Activated CD4-positive, alpha-beta T cell treated with anti-CD3 and anti-CD28 coated beads, Interleukin-2, amount 50 U/mL, for 16 hours (primary cell): ENCODE measurements around the gene ADAMTS6.
A peak's percentile ranks its signal among the peaks of the same experiment; 100 is the strongest.

ENCODE experiments used
- DNase-seq: peaks from one replicate; pipeline ENCODE4 v3.0.0-alpha.2; 2020

ADAMTS6 gene

DNA sequence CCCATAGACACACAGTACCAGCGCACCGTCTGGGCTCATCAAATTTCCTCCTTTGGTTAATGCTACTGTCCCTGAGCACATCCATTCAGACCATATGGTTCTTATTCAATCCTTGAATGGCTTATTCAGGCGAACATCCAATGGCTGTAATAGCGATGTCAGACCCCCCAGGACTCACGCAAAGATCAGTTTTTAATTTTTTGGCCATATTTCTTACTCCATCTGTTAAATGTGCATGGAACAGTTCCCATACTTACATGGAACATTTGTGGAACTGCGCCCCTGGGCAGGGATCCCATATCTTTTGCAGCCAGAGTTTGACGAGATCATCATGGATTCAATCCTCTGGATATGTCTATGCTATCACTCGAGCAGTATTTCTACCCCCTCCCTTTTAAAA is 213.2 kb downstream of the ADAMTS6 start:
- DNase-seq, result no peak

GRCh38 chr5:65264420-65264819 is 217.3 kb downstream of the ADAMTS6 start:
- DNase-seq, result no peak

GRCh38 chr5:65263321-65263720 is 218.4 kb downstream of the ADAMTS6 start:
- DNase-seq, result no peak

DNA sequence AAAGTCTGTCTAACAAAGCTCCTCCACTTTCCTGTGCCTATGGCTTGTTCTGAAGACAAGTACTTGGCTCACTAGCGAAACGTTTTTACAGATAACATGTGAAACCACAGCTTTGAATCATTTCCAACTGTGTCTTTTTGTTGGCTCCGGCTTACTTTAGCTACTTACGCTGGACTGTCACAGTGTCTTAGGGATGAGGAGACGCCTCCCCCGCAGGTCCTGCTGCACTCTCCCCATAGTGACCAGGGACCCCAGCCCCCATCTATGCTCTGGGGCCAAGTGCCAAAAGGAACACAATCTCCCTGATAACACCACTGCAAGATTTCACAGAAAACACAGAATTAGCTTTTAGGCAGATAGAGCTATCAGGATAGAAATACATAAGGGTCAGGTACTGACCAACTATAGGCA is 219.1 kb downstream of the ADAMTS6 start:
- DNase-seq, result peak; percentile 2

GRCh38 chr5:65262096-65262495 is 219.6 kb downstream of the ADAMTS6 start:
- DNase-seq, result no peak

DNA sequence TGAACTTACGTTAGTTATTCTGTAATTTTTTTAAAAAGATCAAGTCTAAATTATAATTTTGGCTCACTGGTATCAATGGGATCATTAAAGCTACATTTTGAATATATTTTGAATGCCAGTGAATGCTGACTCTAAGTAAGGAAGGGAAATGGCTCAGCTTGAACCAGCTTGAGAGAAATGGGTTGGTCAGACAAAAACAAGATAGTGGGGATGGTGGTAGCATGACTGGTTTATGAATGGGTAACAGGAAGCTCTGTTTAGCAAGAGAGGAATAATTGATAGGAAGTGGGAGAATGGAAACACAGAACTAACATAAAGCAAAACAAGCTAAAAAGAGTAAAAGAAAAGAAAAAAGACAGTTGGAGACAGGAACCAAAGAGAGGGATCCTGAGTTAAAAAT is 220.2 kb downstream of the ADAMTS6 start:
- DNase-seq, result no peak

GRCh38 chr5:65255294-65255693 is 226.4 kb downstream of the ADAMTS6 start:
- DNase-seq, result no peak

GRCh38 chr5:65252977-65253376 is 228.7 kb downstream of the ADAMTS6 start:
- DNase-seq, result no peak

GRCh38 chr5:65248896-65249295 is 232.8 kb downstream of the ADAMTS6 start:
- DNase-seq, result no peak

- no peak for DNase-seq
Measured at GRCh38 chr5:65247594-65247993, 234.1 kb downstream of the ADAMTS6 start.

DNA sequence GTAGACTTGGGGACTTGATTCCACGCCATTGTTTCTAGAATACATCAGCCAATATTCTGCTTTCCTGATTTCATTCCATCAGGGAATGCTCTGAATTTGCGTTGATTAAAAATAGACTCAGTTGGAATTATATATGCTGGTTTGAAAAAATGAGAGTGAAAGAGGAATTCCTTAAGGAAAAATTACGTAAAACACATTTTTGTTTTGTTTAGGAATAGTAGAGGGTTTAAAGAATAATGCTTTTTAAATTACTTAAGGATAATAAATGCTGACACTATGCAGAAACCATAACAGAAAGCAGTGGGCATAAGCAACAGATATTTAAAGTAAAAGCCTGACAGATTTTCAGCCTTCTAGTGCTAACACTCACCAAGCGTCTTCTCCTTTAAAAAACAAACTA is 235.0 kb downstream of the ADAMTS6 start:
- DNase-seq, result no peak

- no peak for DNase-seq
Measured at GRCh38 chr5:65244031-65244430, 237.7 kb downstream of the ADAMTS6 start.

DNA sequence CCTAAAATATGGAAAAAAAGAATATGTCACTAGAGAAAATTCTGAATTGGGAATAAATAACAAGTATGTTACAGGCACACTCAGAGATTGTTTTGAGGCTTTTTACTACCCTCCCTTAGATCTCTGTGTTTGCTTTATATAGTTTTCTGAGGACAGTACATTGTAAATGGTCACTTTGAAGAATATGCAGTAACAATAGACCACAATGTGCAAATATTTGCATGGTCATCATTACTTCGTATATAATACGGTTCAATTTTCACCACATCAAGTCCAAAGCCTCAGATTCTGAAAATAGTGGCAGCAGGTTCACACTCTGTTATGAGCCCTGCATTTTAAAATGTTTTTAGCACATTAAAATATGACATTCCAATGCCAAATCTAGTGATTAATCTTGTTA is 238.6 kb downstream of the ADAMTS6 start:
- DNase-seq, result no peak

GRCh38 chr5:65229841-65230240 is 251.9 kb downstream of the ADAMTS6 start:
- DNase-seq, result no peak

DNA sequence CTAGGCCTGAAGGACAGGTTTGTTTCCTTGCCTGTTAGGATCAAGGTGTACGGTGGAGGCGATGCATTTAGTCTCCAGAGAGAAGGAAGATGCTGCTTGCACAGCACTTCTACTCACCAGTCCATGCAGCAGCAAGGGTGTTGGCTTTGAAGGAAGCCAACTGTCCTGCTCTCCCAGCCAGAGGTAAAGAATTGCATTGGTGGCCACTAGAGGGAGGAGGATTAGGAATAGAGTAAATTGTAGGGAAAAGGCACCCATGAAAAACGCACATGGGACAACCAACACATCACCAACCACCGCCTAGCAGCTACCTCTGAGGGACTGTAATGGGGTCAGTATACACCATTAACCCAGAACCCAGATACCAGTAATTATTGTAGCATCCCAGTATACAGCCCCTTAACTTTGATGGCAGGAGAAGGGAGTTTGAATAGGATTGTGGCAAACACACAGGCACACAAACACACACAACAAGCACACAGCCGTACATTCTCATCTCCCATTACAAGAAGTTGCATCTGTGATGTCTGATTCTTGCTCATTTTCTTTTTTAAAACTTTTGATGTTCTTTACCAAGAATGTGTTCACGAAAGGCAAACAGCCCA is 267.7 kb downstream of the ADAMTS6 start:
- no peak for DNase-seq

GRCh38 chr5:65209341-65209740 is 272.4 kb downstream of the ADAMTS6 start:
- no peak for DNase-seq

DNA sequence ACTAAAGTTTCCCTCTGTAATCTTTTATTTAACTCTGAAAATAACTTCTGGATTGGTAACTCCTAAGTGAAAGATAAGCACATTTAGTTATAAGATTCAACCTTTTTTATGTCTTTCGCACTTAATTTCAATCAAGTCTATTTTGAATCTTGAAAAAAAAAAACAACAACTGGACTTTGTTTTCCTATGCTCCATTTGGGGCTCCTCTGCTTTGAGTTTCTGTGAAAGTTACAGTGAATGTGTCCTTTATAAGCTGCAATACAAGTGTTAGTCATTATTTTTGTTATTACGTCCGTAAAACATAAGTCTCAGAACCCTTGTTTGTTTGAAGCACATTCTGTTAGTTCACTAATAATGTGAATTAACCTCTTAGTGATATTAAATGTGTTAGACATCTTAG is 276.8 kb downstream of the ADAMTS6 start:
- no peak for DNase-seq

- DNase-seq, result no peak
Measured at GRCh38 chr5:65203746-65204145, 278.0 kb downstream of the ADAMTS6 start.

GRCh38 chr5:65199993-65200675 is 281.6 kb downstream of the ADAMTS6 start:
- no peak for DNase-seq

GRCh38 chr5:65198456-65199120 is 283.1 kb downstream of the ADAMTS6 start:
- no peak for DNase-seq

DNA sequence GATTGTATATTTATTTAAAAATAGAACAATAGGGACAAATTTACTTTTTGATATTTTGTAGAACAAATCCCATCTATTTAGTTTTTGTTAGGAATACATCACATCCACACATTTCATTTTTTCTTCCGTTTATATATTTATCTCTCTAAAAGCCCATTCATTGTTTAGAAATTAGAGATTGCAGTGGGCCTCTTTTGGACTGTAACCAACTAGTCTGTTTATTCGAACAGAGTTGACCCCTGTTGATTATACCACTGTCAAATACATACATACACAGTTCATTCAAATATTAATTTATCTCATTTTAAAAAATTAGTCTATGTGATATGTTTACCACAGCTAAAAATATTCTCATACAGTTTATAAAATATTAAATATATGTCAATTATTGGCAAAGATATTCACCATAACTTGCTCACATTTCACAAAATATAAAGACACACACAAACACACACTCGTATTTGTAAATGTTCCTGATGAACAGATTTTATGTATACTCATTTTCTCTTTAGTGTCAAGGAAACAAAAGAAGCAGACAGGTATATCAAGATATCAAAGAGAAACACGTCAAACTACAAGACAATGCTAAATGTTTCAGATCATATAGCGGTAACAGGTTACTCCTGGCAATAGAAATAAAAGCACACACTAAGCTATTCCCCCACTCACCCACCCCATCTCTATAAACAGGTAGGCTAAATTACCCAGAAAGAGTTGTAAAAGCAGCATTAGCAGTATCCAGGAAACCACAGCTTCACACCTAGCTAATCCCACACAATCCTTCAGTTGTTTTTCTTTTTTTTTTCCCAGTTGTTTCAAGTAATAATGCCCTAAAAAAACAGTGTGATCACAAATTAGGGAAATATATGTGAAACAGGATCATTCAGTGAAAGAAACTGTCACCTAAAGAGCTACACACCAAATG is 283.9 kb downstream of the ADAMTS6 start:
- DNase-seq, result no peak

DNA sequence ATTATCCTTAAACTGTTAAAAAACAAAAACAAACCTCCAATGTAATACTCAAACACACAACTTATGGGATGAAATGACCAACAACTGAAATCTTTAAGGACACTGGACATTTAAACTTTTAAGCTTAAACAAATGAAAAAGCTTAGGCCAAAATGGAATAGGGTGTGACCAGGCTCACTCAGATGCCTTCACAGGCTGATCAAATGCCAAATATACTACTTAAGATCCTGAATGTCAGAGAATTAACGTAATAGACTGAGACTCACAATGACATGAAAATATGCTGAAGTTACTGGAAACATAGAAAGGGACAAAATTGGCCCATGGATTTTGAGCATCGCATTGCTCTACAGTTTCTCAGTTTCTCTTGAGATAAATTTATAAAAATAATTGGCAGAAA is 286.8 kb downstream of the ADAMTS6 start:
- no peak for DNase-seq

- no peak for DNase-seq
Measured at GRCh38 chr5:65192331-65192730, 289.4 kb downstream of the ADAMTS6 start.
